Neutrophil (primary cell): ENCODE measurements around the gene KIZ.

Source experiments
- H3K27ac ChIP-seq: fragments of 200-600 bp; sonication (generic); 2 replicates; pipeline ENCODE4 v1.5.1; 2016; ENCODE audit warnings: mild to moderate bottlenecking, moderate library complexity
- H3K27me3 ChIP-seq: fragments of 200-600 bp; sonication (generic); 2 replicates; pipeline ENCODE4 v1.6.0; 2016; ENCODE audit warnings: mild to moderate bottlenecking
- H3K36me3 ChIP-seq: fragments of 200-600 bp; sonication (generic); 2 replicates; pipeline ENCODE4 v1.5.1; 2017
- H3K4me1 ChIP-seq, 2 experiments: fragments of 200-600 bp in 1 of 2; sonication (generic) in 1 of 2; 1 replicate in 1 of 2; 2 replicates in 1 of 2; pipeline versions ENCODE4 v1.5.1 to v1.6.1; 2013 to 2016; ENCODE audit warnings: low read depth in 1 of 2, low read length in 1 of 2, mild to moderate bottlenecking in 1 of 2, moderate library complexity in 1 of 2; ENCODE audit not compliant: control insufficient read depth in 1 of 2, insufficient read depth in 1 of 2
- H3K4me3 ChIP-seq, 2 experiments: fragments of 200-600 bp in 1 of 2; sonication (generic) in 1 of 2; 1 replicate in 1 of 2; 2 replicates in 1 of 2; pipeline ENCODE4 v1.5.1; 2013 to 2016; ENCODE audit warnings: low read depth in 1 of 2, low read length in 1 of 2, mild to moderate bottlenecking in 1 of 2, moderate library complexity in 1 of 2
- H3K9me3 ChIP-seq: fragments of 200-600 bp; sonication (generic); 2 replicates; pipeline ENCODE4 v1.5.1; 2016
- CTCF ChIP-seq: fragments of 200-600 bp; sonication (generic); IDR thresholded peaks from 2 replicates; pipeline ENCODE4 v1.5.1; 2016; ENCODE audit warnings: antibody characterized with exemption

The KIZ gene

GRCh38 chr20:21103582-21104465 lies 22.1 kb upstream of the KIZ start:
- no peak for TF ChIP-seq CTCF
- Histone ChIP-seq H3K27ac (no peak overlapping the region), H3K27me3 (peaks cover 100% of the 10 kb centered on the region), H3K4me1 (peaks cover 34 to 45% of the 10 kb centered on the region in 2 experiments), H3K9me3 (no peaks in the 10 kb centered on the region), H3K4me3 (no peak overlapping the region), H3K36me3 (no peaks in the 10 kb centered on the region)

- Histone ChIP-seq H3K9me3 (no peaks in the 10 kb centered on the region), H3K36me3 (no peaks in the 10 kb centered on the region), H3K27me3 (peaks cover 100% of the 10 kb centered on the region), H3K4me3 (no peak overlapping the region), H3K4me1 (peaks cover 34 to 42% of the 10 kb centered on the region in 2 experiments), H3K27ac (no peak overlapping the region)
- no peak for TF ChIP-seq CTCF
These were observed 21.5 kb upstream of the KIZ start for GRCh38 chr20:21104466-21104761.

- no peak overlapping the region for H3K4me3 ChIP-seq
- TF ChIP-seq CTCF: no peak
- H3K27ac ChIP-seq: no peak overlapping the region
- H3K27me3 ChIP-seq: peaks cover 100% of the 10 kb centered on the region
- H3K9me3 ChIP-seq: no peaks in the 10 kb centered on the region
- peaks cover 29 to 39% of the 10 kb centered on the region in 2 experiments for H3K4me1 ChIP-seq
- no peaks in the 10 kb centered on the region for H3K36me3 ChIP-seq
These were observed 21.0 kb upstream of the KIZ start for GRCh38 chr20:21104921-21105320.

GRCh38 chr20:21105429-21106170 lies 20.3 kb upstream of the KIZ start:
- Histone ChIP-seq H3K36me3 (no peaks in the 10 kb centered on the region), H3K27ac (no peak overlapping the region), H3K9me3 (no peaks in the 10 kb centered on the region), H3K4me1 (peaks cover 24 to 37% of the 10 kb centered on the region in 2 experiments), H3K4me3 (no peak overlapping the region), H3K27me3 (peaks cover 100% of the 10 kb centered on the region)
- TF ChIP-seq CTCF: no peak

- Histone ChIP-seq H3K36me3 (no peaks in the 10 kb centered on the region), H3K27me3 (peaks cover 100% of the 10 kb centered on the region), H3K4me3 (no peak within 1 kb of the TSS), H3K9me3 (no peaks in the 10 kb centered on the region), H3K4me1 (peaks cover 17 to 29% of the 10 kb centered on the region in 2 experiments), H3K27ac (no peak within 1 kb of the TSS)
- TF ChIP-seq CTCF: no peak
These were observed 19.5 kb upstream of the KIZ start, which contains the start of gene LINC00237 for GRCh38 chr20:21106171-21107017. LINC00237 (minus strand) TSS chr20:21106358.
